ENCODE data around the gene SLIT3. TPM values are rescaled to one million over a fixed set of nuclear protein-coding genes. Genes with fewer than 3 reads are reported as not detected.

SLIT3 gene
- total RNA-seq, 1 donor from 2014 or later, result 5.0 TPM

DNA sequence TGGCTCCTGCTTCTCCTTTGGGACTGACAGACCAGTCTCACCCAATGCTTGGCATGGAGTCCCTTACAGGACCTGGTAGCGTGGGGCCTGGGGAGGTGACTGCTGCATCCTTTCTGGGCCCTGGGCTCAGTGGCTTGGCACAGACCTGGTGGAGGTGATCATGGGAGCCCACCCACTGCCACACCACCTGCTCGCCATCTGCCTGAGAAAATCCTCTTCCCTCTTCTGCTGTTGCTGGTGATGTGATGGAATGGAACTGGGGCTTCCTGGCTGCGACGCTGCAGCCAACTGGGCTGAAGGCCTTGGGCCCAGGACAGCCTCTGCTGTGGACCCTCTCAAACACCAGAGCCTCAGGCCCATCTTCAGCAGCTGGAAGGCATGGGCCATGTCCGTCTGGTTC, 599.3 kb downstream of the SLIT3 start:
- Histone ChIP-seq H3K36me3 (ENCODE audit: control insufficient read depth, insufficient read depth, low read length) (no peaks in the 10 kb centered on the region), H3K27me3 (ENCODE audit: control insufficient read depth, insufficient read depth, low read length) (no peaks in the 10 kb centered on the region), H3K4me3 (ENCODE audit: low read depth, low read length) (no peak overlapping the region)
- TF ChIP-seq, protein P1, sequence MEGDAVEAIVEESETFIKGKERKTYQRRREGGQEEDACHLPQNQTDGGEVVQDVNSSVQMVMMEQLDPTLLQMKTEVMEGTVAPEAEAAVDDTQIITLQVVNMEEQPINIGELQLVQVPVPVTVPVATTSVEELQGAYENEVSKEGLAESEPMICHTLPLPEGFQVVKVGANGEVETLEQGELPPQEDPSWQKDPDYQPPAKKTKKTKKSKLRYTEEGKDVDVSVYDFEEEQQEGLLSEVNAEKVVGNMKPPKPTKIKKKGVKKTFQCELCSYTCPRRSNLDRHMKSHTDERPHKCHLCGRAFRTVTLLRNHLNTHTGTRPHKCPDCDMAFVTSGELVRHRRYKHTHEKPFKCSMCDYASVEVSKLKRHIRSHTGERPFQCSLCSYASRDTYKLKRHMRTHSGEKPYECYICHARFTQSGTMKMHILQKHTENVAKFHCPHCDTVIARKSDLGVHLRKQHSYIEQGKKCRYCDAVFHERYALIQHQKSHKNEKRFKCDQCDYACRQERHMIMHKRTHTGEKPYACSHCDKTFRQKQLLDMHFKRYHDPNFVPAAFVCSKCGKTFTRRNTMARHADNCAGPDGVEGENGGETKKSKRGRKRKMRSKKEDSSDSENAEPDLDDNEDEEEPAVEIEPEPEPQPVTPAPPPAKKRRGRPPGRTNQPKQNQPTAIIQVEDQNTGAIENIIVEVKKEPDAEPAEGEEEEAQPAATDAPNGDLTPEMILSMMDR (IDR thresholded peaks at IDR 0.05; ENCODE audit: insufficient read depth, low read length, poor library complexity, severe bottlenecking), result no peak
- DNase-seq (ENCODE audit: low read depth), result no peak

DNA sequence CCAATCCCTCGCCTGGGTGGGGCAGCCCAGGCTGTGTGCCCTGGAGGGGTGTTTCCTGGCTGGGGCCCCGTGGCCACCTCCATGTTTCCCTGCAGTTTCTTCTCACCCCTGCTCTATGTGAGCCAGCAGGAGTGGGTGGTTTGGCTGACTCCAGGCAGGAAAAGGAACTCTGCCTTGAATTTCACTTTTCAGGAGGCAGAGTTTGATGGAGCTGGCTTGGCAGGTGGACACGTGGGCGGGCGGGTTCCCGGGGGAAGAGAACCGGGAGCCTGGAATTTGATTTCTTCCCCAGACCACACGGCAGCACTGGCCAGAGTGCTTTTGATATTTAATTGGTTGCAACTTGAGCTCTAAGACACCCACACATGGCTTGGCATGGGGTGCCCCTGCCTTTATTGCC, 601.9 kb downstream of the SLIT3 start:
- Histone ChIP-seq H3K36me3 (ENCODE audit: control insufficient read depth, insufficient read depth, low read length) (no peaks in the 10 kb centered on the region), H3K4me3 (ENCODE audit: low read depth, low read length) (no peak overlapping the region), H3K27me3 (ENCODE audit: control insufficient read depth, insufficient read depth, low read length) (no peaks in the 10 kb centered on the region)
- no peak for DNase-seq (ENCODE audit: low read depth)
- TF ChIP-seq, protein P1 (IDR thresholded peaks at IDR 0.05; ENCODE audit: insufficient read depth, low read length, poor library complexity, severe bottlenecking), result no peak

DNA sequence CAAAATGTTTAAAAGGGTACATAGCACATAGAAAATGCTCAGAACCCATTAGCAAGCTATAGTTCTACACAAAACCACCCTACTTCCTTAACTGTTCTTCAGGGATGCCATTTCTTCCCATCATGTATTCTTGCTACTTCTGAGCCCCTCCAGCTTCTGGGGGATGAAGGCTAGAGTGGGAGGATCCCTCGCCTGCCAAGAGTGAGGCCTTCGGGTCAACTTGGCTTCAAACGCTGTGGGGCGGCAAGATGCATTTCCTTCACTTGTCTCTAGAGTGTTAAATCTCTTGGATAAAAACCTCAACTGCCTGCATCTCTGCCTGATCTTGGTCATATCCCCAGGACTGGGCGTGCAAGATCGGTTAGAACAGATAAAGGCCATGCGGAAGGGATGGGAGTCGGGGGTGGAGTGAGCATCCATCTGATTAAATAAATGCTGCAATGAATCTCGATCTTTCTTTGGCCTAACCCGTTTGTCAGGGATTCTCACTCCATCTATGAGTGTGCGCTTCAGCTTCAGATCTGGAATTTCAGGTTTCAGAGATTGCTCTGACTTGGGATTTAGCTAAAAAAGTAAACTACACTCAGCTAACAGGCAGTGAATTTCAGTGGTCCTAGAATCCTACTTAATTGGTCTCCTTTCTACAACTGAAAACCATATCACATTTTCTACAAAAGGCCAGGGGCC, 603.8 kb downstream of the SLIT3 start:
- Histone ChIP-seq H3K27me3 (ENCODE audit: control insufficient read depth, insufficient read depth, low read length) (no peaks in the 10 kb centered on the region), H3K4me3 (ENCODE audit: low read depth, low read length) (no peak overlapping the region), H3K36me3 (ENCODE audit: control insufficient read depth, insufficient read depth, low read length) (no peaks in the 10 kb centered on the region)
- DNase-seq (ENCODE audit: low read depth), result no peak
- TF ChIP-seq, protein P1 (IDR thresholded peaks at IDR 0.05; ENCODE audit: insufficient read depth, low read length, poor library complexity, severe bottlenecking), result no peak

DNA sequence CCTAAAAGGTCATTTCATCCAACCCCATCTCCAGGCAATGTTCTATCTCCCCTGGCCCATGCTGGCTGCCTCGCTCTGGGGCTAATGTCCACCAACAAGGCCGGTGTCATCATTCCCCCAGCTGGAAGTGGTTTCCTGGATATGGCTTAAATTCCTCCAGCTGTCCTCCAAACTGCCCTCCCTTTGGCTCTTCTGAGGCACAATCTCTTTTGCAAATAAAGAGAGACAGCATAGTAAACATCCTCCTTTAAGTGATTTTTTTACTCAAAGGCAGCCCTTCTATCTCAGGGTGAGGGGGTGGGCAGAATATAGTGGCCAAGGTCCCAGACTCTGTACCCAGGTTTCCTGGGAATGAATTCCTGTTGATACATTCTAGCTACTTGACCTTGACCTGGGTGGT, 604.3 kb downstream of the SLIT3 start:
- no peaks in the 10 kb centered on the region for H3K36me3 ChIP-seq (ENCODE audit: control insufficient read depth, insufficient read depth, low read length)
- TF ChIP-seq, protein P1 (IDR thresholded peaks at IDR 0.05; ENCODE audit: insufficient read depth, low read length, poor library complexity, severe bottlenecking), result no peak
- H3K4me3 ChIP-seq (ENCODE audit: low read depth, low read length), result no peak overlapping the region
- no peak for DNase-seq (ENCODE audit: low read depth)
- H3K27me3 ChIP-seq (ENCODE audit: control insufficient read depth, insufficient read depth, low read length), result no peaks in the 10 kb centered on the region

DNA sequence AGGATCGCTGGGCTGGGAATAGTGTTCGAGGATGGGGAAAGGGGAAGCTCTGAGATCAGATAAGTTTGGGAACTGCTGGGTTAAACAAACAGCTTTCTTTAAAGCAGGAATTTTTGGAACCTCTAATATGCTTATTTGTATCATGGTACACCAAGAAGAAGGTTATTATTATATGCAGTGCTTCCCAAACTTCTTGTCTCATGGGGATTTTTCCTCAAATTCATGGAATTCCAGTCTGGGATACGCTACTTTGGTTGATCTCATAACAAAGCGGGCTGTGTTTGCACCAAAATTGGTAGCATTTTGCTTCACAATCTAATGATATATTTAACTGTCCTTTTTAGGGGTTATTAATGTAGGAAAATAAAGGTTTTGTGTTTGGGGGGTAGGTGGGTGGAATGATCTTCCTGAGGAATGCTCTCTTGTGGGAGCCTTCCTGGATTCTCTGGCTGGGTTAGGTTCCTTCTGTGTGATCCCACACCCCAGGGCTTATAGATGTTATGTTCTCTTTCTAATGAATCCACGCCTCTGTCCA, 605.6 kb downstream of the SLIT3 start:
- H3K27me3 ChIP-seq (ENCODE audit: control insufficient read depth, insufficient read depth, low read length), result no peaks in the 10 kb centered on the region
- H3K4me3 ChIP-seq (ENCODE audit: low read depth, low read length), result no peak overlapping the region
- no peaks in the 10 kb centered on the region for H3K36me3 ChIP-seq (ENCODE audit: control insufficient read depth, insufficient read depth, low read length)
- no peak for DNase-seq (ENCODE audit: low read depth)
- TF ChIP-seq, protein P1 (IDR thresholded peaks at IDR 0.05; ENCODE audit: insufficient read depth, low read length, poor library complexity, severe bottlenecking), result no peak

DNA sequence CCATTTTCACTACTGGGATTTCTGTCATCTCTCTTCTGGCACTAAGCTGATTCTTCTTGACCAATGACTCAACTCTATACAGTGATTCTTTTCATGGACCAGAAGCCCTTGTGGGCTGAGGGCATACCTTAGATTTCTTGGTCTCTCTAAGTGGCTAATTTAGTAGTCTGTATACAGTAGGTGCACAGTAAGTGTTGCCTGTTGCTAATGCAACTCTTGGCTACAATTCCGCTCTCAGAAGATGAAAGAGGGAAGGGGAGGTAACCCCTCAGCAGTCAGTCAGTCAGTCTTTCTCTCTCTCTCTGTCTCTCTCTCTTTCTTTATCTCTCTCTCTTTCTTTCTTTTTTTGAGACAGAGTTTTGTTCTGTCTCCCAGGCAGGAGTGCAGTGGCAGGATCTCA, 606.6 kb downstream of the SLIT3 start:
- H3K4me3 ChIP-seq (ENCODE audit: low read depth, low read length), result no peak overlapping the region
- TF ChIP-seq, protein P1 (IDR thresholded peaks at IDR 0.05; ENCODE audit: insufficient read depth, low read length, poor library complexity, severe bottlenecking), result no peak
- H3K27me3 ChIP-seq (ENCODE audit: control insufficient read depth, insufficient read depth, low read length), result no peaks in the 10 kb centered on the region
- DNase-seq (ENCODE audit: low read depth), result no peak
- no peaks in the 10 kb centered on the region for H3K36me3 ChIP-seq (ENCODE audit: control insufficient read depth, insufficient read depth, low read length)
